OCI-LY3 (cell line): ENCODE results near the gene OCIAD1.
"Not testable (repeated sequence)": the region's sequence is repeated elsewhere in the genome, so short reads cannot be mapped to it uniquely, and the experiment has no call there.

Experiments
- H2AFZ ChIP-seq: fragments of 200-600, 300-600 bp; shearing (Covaris generic); 2 replicates; pipeline ENCODE4 v1.6.0; 2014; ENCODE audit warnings: antibody characterized with exemption, low read depth, low read length
- H3K27ac ChIP-seq: fragments of 200-600, 300-600 bp; sonication (generic); 2 replicates; pipeline ENCODE4 v1.5.1; 2014; ENCODE audit warnings: mild to moderate bottlenecking, low read length, moderate library complexity, mixed read lengths
- H3K27me3 ChIP-seq: fragments of 200-600, 300-600 bp; sonication (generic); 2 replicates; pipeline ENCODE4 v1.6.1; 2014; ENCODE audit warnings: low read depth, low read length, mixed read lengths
- H3K36me3 ChIP-seq: fragments of 200-600, 300-600 bp; sonication (generic); replicated peaks from 2 replicates; pipeline ENCODE3; 2014; ENCODE audit warnings: low read depth, low read length, mixed read lengths
- H3K4me1 ChIP-seq: fragments of 300-600, 200-600 bp; sonication (generic); 2 replicates; pipeline ENCODE4 v1.6.1; 2014; ENCODE audit warnings: low read length, mixed read lengths
- H3K4me2 ChIP-seq: fragments of 200-600, 300-600 bp; sonication (generic); 2 replicates; pipeline ENCODE4 v1.6.1; 2014; ENCODE audit warnings: low read length, mixed read lengths
- H3K4me3 ChIP-seq: fragments of 300-600, 200-600 bp; sonication (generic); 2 replicates; pipeline ENCODE4 v1.5.1; 2014; ENCODE audit warnings: antibody characterized with exemption, mild to moderate bottlenecking, low read length, moderate library complexity
- H3K79me2 ChIP-seq: fragments of 300-600, 200-600 bp; shearing (Covaris generic); 2 replicates; pipeline ENCODE4 v1.6.1; 2014; ENCODE audit warnings: mild to moderate bottlenecking, low read length, mixed read lengths
- H3K9ac ChIP-seq: fragments of 300-600, 200-600 bp; shearing (Covaris generic); 2 replicates; pipeline ENCODE4 v1.6.0; 2014; ENCODE audit warnings: mild to moderate bottlenecking, low read length, moderate library complexity
- H3K9me3 ChIP-seq: fragments of 200-600, 300-600 bp; shearing (Covaris generic); 2 replicates; pipeline ENCODE4 v1.6.1; 2014; ENCODE audit warnings: low read length, mixed read lengths; ENCODE audit not compliant: insufficient read depth
- H4K20me1 ChIP-seq: fragments of 200-600, 300-600 bp; sonication (generic); 2 replicates; pipeline ENCODE4 v1.6.1; 2016; ENCODE audit warnings: low read length, mixed read lengths; ENCODE audit not compliant: insufficient read depth
- EZH2phosphoT487 ChIP-seq: fragments of 200-600 bp; shearing (Covaris generic); IDR thresholded peaks from 2 replicates; pipeline ENCODE4 v1.6.1; 2018; ENCODE audit warnings: antibody characterized with exemption, mixed run types, low read depth
- TF ChIP-seq, protein P1 (sequence below): fragments of 200-600, 300-600 bp; sonication (generic); IDR thresholded peaks from 2 replicates; pipeline ENCODE4 v1.5.1; 2014; ENCODE audit warnings: antibody characterized with exemption, low read length, low read depth

OCIAD1 gene

DNA sequence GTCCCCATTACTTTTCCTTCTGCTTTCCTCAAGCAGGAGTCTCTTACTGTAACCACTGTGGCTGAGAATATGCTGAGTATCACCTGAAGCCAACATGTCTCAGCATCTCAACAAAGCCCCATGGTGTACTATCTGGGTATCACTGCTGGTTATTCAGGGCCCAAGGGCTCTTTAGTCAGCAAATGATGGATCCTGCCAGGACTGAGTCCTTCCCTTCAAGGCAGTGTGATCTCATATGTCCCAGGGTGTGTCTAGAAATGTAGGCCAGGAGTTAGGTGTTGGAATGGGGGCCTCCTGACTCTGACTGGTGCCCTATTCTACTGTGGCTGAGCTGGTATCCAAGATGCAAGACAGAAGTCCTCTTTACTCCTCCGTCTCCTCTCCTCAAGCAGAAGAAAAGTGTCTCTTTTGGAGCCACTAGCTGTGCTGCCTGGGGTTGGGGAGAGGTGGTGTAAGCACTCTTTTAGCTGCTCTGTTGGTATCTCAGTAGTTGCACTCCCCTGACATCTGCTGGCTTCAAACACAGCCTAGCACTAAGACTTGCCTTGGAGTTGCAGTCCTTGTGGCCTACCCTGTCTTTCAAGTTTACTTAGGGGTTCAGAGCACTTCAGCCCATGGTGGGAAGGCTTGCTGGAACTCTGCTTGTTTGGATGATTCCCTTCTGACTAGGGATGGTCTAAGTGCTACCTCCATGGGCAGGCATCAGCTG is 47.1 kb downstream of the OCIAD1 start:
- no peaks in the 10 kb centered on the region for H3K79me2 ChIP-seq
- H3K4me1 ChIP-seq: no peaks in the 10 kb centered on the region
- H3K36me3 ChIP-seq: no peaks in the 10 kb centered on the region
- no peaks in the 10 kb centered on the region for H4K20me1 ChIP-seq
- no peak overlapping the region for H3K9ac ChIP-seq
- no peaks in the 10 kb centered on the region for H3K27me3 ChIP-seq
- no peak overlapping the region for H3K4me2 ChIP-seq
- no peak overlapping the region for H2AFZ ChIP-seq
- TF ChIP-seq EZH2phosphoT487: no peak
- TF ChIP-seq, protein P1, sequence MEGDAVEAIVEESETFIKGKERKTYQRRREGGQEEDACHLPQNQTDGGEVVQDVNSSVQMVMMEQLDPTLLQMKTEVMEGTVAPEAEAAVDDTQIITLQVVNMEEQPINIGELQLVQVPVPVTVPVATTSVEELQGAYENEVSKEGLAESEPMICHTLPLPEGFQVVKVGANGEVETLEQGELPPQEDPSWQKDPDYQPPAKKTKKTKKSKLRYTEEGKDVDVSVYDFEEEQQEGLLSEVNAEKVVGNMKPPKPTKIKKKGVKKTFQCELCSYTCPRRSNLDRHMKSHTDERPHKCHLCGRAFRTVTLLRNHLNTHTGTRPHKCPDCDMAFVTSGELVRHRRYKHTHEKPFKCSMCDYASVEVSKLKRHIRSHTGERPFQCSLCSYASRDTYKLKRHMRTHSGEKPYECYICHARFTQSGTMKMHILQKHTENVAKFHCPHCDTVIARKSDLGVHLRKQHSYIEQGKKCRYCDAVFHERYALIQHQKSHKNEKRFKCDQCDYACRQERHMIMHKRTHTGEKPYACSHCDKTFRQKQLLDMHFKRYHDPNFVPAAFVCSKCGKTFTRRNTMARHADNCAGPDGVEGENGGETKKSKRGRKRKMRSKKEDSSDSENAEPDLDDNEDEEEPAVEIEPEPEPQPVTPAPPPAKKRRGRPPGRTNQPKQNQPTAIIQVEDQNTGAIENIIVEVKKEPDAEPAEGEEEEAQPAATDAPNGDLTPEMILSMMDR: no peak
- H3K9me3 ChIP-seq: no peaks in the 10 kb centered on the region
- no peak overlapping the region for H3K27ac ChIP-seq
- H3K4me3 ChIP-seq: no peak overlapping the region

DNA sequence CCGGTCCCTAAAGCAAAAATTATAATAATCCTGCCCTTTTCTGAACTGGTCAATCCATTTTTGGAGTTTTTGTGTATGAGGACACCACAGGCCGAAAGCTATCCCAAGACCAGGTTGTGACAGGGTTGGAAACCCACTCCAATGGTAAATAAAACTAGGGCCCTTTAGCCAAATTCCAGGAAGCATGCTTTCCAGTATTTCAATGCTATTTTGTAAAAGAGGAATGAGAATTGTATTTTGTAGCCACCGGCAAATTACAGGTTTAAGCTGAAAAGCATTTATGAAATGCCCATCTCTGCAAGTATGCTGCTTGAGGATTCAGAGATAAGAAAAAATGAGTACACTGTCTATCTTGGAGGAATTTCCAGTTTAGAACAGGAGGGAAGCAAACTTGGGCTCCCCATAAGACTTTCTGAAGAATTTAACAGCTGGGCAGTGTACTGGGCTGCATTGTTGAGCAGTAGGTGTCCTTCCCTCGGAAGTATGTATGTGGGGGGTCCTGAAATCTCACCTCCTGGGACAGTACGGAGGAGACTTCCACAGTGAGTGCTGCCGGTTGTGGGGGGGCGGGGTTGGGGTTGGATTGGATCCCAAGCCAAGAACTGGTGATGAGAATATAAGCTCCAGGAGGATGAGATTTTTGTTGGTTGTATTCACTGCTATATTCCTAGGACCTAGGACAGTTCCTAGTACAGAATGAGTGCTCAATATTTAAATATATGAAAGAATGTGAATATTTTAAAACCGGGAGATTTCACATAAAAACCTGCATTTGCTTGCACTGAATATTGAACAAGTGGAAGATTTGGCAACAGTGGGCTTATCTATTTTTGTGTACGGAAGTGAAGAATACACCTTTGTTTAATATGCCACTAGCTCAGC is 48.9 kb downstream of the OCIAD1 start:
- Histone ChIP-seq H3K9ac (no peak overlapping the region), H3K4me2 (no peak overlapping the region), H3K9me3 (no peaks in the 10 kb centered on the region), H2AFZ (no peak overlapping the region), H3K36me3 (no peaks in the 10 kb centered on the region), H3K27ac (no peak overlapping the region), H4K20me1 (no peaks in the 10 kb centered on the region), H3K4me1 (no peaks in the 10 kb centered on the region), H3K27me3 (no peaks in the 10 kb centered on the region), H3K4me3 (no peak overlapping the region), H3K79me2 (no peaks in the 10 kb centered on the region)
- no peak for TF ChIP-seq EZH2phosphoT487
- TF ChIP-seq, protein P1: no peak

DNA sequence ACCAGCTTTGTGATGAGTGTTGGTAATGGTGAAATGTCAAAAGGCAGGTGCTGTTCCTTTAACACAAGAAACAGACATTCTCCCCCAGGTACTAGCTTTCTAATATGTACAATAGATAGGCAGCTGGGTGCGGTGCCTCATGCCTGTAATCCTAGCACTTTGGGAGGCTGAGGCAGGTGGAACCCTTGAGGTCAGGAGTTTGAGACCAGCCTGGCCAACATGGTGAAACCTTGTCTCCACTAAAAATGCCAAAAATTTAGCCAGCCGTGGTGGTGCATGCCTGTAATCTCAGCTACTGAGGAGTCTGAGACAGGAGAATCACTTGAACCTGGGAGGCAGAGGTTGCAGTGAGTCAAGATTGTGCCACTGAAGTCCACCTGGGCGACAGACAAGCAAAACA is 50.8 kb downstream of the OCIAD1 start:
- not testable (repeated sequence) for H3K4me3 ChIP-seq, H3K27me3 ChIP-seq, H2AFZ ChIP-seq, H3K36me3 ChIP-seq, H3K9me3 ChIP-seq, H3K27ac ChIP-seq, H3K4me2 ChIP-seq, H3K9ac ChIP-seq, H3K79me2 ChIP-seq, H4K20me1 ChIP-seq, H3K4me1 ChIP-seq

DNA sequence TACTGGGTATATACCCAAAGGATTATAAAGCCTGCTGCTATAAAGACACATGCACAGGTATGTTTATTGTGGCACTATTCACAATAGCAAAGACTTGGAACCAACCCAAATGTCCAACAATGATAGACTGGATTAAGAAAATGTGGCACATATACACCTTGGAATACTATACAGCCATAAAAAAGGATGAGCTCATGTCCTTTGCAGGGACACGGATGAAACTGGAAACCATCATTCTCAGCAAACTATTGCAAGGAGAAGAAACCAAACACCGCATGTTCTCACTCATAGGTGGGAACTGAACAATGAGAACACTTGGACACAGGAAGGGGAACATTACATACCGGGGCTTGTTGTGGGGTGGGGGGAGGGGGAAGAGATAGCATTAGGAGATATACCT is 58.9 kb downstream of the OCIAD1 start:
- H3K4me1 ChIP-seq, H3K27ac ChIP-seq, H3K4me3 ChIP-seq, H3K27me3 ChIP-seq, H3K79me2 ChIP-seq, H3K9ac ChIP-seq, H2AFZ ChIP-seq, H3K9me3 ChIP-seq, H4K20me1 ChIP-seq, H3K4me2 ChIP-seq: not testable (repeated sequence)
- peaks cover 29% of the 10 kb centered on the region for H3K36me3 ChIP-seq

DNA sequence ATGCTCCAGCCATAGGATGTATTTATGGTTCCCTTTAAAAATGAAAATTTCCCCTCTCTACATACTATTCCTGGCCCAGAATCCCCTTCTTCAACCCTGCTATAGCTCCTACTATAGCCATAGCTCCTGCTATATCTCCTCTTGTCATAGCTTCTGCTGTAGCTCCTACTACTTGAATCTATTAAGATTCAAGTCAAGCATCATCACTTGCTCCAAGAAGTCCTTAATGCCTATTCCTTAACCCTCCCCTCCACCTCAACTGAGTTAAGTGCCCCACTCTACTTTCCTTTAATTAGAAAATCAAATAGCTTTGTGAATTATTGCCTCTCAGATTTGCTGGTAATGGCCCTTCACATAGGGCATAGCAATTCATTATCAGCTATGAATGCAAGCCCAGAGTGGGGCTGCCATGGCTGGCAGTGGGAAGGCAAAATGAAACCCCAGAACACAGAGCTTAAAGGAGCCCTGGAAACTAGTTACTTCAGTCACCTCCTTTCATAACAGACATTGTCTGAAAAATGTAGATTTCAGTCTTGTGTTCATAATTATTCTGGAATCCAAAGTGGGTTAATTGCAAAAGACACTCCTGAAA is 60.2 kb downstream of the OCIAD1 start:
- H2AFZ ChIP-seq: no peak overlapping the region
- no peaks in the 10 kb centered on the region for H4K20me1 ChIP-seq
- H3K4me2 ChIP-seq: no peak overlapping the region
- no peak overlapping the region for H3K27ac ChIP-seq
- H3K4me1 ChIP-seq: no peaks in the 10 kb centered on the region
- no peaks in the 10 kb centered on the region for H3K9me3 ChIP-seq
- H3K27me3 ChIP-seq: no peaks in the 10 kb centered on the region
- H3K4me3 ChIP-seq: no peak overlapping the region
- H3K9ac ChIP-seq: no peak overlapping the region
- peaks cover 29% of the 10 kb centered on the region for H3K36me3 ChIP-seq
- TF ChIP-seq EZH2phosphoT487: no peak
- TF ChIP-seq, protein P1: no peak
- H3K79me2 ChIP-seq: no peaks in the 10 kb centered on the region
